Occipital lobe (tissue), 2 donors: ENCODE data around the gene TPO. TPM values are rescaled to one million over a fixed set of nuclear protein-coding genes. Genes with fewer than 3 reads are reported as not detected.

ENCODE experiments used
- DNase-seq: peaks from one replicate; lab custom pipeline; 2025; lab: John Stamatoyannopoulos, UW
- total RNA-seq: library from RNA; depleted of rRNA; stranded (reverse); fragments of >200 nt; gene quantifications from one replicate; pipeline ENCODE4 v1.2.3, GENCODE V29; 2014

The TPO gene
- total RNA-seq, 1 donor from 2014 or later, result not detected

DNA sequence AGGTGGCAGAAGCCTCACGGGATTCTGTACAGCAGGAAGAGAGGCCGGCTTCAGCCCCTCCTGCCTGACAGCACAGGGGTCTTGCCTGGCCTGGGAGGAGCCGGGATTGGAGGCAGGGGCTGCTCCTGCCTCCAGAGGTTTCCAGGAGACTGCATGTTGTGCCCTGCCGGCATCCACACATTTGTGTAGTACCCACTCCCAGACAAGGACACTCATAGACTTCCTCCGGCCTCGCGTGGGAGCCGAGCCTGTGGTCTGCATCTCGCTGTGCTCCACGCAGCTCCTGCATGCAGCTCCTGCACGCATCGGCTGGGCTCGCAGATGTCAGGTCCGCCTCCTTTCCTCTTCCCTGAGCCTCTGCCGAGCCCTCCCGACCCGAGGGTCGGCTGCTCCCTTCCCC is 34.7 kb downstream of the TPO start:
- no peak for DNase-seq

DNA sequence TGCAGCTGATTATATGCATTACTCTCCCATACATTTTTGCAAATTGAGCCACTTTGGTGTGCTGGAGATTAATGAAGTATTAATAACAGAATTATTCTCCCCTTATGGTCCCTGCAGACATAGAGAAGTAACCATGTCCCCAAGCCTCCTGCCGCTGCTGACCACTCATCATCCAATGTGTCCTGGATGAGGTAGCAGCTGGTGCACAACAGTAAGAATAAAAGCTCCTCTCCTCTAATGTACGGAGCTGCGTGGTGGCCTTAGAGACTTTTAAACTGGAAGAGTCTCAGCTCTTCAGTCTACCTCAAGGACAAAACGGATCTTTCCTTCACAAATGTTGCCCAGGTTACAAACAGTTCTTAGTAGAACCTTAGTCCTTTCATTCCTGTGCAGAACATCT is 37.7 kb downstream of the TPO start:
- DNase-seq, result no peak

DNA sequence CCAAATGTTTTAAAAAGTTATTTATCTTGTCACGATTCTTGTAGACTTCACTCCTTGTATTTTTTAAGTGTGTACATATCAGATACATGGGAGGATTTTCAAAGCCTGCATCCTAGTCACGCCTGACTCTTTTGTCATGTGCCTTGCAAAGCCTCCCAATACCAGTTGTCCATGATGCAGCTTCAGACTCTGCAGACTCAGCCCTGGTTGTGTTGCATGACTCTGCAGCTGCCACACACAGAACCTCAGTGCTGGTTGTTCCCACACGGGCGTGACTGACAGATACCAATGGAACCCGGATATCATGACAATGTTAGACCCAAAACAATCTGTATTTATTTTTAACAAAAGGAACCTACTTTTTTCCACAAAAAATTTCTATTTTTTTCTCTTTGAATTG is 38.2 kb downstream of the TPO start:
- DNase-seq, result no peak

DNA sequence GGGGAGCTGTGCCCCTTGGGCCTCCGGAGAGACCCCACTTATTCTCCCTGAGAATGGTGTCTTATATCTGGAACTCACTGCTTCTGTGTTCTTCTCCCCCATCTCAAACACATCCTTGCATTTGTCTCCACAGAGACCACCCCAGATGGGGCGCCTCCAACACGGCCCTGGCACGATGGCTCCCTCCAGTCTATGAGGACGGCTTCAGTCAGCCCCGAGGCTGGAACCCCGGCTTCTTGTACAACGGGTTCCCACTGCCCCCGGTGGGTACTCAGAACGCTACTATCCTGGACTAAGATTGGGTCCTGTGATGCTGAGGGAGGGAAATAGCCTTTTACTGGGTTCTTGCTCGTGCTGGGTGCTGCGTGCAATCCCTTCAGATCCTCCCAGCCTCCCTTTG is 40.3 kb downstream of the TPO start:
- DNase-seq, result no peak

DNA sequence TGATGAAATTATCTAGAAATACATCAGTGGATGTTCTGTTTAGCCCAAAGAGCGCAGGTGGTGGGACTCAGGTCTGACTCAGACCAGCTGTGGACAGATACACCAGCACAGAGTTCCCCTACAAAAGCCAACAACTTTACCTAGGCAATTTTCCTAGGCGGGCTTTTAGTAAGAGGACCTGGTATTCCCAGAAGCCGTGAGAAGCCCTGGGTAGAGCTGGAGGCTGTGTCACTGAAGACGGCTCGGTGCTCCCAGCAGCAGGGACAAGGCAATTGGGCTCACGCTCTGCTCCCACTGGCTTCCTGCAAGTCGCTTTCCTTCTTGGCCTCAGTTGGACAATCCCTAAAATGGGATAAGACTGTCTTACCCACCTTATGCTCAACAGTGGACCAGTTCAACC is 41.1 kb downstream of the TPO start:
- no peak for DNase-seq

GRCh38 chr2:1455466-1455865 is 42.2 kb downstream of the TPO start:
- DNase-seq, result no peak

- DNase-seq, result no peak
Measured at GRCh38 chr2:1458432-1458831, 45.2 kb downstream of the TPO start.

- DNase-seq, result no peak
Measured at GRCh38 chr2:1459727-1460126, 46.5 kb downstream of the TPO start.

DNA sequence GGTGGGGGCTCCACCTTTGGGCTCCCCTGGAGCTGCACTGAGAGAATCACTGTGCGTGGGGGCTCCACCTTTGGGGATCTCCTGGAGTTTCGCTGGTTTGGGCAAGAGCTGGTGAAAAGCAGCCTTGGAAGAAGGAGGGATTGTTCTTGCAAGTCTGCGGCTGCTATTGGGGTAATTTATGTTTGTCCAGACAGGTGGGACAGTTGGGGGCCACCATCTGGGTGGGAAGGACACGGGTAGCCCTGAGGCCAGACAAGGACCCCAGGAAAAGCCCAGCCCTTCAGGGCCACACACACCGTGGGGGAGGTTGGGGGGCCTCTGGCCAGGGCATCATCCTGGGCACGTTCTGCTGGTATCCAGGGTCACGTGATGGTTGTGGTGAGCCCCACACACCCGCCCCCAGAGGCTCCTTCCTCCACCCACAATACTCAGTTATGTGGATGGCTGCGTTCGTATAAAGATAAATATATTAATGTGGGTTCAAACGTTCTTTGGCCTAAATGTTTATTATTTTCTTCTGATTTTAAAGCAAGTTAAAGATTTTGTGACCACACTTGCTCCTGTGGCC is 47.7 kb downstream of the TPO start:
- DNase-seq, result no peak

GRCh38 chr2:1461507-1462390 is 48.5 kb downstream of the TPO start:
- no peak for DNase-seq

GRCh38 chr2:1462994-1463393 is 49.7 kb downstream of the TPO start:
- DNase-seq, result no peak

DNA sequence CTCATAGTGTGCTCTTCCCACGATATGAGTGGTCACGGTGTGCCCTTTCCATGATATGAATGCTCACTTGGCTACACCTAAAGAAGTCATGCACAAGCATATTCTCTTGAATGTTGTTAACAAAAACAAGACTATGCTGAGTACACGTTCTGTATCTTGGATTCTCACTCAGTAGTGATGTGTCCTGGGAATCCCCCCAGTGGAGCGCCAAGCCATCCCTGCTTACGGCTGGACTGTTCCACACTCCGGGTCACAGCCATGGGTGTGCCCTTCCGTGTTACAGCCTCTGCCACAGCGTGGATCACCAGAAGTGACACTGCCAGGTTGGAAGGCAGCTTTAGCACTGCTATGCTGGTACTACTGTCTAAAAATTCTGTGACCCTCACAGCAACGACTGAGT is 59.1 kb downstream of the TPO start:
- DNase-seq, result no peak

DNA sequence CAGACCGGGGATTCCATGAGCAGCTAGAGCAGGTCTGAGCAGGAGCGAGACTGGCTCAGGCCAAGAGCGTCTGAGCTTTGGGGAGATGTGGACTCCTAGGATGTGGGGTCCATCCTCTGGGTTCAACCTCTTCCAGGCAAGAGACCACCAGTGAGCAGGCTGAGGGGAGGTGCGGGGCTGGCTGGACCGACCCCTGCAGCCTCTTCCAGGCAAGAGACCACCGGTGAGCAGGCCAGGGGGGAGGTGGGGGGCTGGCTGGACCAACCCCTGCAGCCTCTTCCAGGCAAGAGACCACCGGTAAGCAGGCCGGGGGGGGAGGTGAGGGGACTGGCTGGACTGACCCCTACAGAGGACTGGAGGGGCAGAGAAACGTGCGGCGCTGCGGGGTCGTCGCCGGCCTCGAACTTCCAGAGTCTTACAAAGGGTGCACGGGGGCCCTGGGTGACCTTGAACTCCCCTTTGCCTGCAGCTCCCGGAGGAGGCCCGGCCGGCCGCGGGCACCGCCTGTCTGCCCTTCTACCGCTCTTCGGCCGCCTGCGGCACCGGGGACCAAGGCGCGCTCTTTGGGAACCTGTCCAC is 63.4 kb downstream of the TPO start:
- no peak for DNase-seq

GRCh38 chr2:1477196-1478040 is 64.2 kb downstream of the TPO start:
- no peak for DNase-seq

DNA sequence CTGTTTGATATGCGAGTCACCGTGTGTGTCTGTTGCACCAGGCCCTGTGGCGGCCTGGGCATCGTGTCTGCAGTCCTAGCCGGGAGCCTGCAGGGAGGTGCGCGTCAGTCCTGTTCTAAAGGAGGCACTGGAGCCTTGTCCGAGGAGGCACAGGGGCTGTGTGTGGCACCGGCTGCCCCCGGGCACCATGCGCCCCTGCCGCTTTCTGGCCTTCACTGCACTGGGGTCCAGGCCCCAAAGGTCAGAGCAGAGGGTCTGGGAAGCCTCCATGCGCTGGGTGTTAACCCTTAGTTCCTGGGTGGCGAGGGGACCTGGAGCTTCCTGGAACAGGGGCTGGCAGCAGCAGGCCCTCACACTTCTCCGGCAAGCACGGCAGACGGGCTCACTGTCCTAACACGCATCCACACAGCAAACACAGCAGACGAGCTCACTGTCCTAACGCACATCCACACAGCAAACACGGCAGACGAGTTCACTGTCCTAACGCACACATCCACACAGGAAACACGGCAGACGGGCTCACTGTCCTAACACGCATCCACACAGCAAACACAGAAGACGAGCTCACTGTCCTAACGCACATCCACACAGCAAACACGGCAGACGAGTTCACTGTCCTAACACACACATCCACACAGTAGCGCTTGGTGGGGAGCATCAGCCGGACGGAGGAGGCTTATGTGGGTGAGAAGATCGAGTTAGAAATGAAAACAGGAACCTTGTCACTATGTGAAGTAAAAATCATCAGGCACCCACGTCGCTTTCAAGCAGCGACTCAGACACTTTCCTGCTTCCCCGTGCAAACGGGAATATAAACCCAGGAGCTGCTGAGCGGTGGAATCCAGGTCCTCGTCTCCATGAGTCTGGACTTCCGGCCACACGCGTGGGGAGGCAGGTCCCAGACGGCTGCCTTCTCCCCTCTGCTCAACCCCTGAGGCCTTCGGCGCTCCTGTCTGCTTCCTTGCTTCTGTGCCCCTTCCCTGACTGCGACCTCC is 65.3 kb downstream of the TPO start:
- DNase-seq, result no peak

DNA sequence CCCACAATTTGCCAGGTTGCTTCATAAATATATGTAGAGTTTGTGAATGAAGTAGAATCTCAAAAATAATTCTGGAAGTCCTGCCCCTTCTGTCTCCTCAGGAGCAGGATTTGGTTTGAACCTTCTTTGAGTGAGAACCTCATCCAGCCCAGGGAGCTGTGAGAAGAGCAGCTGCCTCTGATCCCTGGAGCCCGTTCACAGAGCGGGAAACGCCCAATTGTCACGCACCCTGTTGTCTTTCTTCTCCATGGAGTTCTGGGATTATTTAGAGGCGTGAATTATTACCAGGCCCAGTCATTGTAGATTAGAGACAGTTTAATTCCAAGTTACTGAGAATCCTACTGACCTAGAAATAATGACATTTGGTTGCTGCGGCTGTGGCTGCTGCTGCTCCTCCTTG is 66.1 kb downstream of the TPO start:
- no peak for DNase-seq

- DNase-seq, result no peak
Measured at GRCh38 chr2:1480671-1481076, 67.4 kb downstream of the TPO start.

DNA sequence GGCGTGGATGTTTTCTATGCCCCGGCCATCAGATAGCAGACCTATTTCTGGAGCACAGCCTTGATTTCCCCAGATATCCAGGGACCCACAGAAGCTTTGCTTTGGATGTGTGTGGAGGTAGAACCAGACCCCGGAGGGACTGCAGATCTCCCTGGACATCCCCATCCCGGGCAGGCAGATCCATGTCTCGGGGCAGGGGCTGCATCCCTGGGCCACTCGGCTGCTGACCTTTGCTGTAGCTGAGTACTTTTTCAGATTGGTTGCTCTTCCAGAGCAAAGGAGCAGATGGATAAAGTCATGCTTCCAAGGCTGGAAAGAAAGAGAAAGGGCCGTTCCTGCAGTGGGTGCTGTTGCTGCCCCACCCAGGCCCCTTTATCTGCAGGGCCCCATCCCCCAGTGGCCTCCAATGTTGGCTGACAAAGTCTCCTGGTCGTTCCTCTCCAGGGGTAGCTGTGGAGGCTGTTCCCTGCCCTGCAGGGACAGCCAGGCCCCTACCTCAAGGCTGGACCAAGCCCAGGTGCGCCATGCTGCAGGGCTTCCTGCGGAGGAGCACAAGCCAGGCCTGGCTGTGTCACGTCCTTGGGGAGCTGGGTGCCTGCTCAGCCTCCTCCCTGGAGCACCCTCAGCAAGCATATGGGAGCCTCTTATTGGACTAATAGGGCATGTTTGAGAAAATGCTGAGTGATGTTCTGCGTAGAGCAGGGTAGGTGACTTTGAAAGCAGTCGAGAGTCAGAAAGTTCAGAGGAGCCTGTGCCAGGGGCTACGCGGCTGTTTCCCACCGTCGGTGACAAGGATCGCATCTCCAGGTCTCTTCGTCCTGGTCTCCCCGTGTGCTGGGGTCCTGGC is 68.4 kb downstream of the TPO start:
- no peak for DNase-seq

DNA sequence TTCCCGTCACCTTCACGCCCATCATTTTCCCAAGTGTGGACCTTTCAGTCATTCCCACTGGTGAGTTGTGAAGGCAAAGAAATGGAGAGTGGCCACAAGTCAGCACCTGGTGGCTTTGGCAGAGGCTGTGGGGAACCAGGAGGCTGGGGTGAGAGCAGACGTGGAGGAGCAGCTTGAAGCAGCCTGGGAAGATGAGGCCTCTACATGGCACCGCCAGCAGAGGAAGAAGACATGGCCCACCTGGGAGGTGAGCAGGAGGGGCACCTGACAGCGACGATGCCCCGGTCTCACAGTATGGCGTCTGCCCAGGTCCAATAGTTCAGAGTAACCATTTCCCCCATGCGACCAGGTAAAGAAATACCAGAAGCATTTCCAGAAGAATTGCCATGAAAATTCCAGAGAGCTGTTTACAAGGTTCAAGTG is 69.0 kb downstream of the TPO start:
- DNase-seq, result no peak

DNA sequence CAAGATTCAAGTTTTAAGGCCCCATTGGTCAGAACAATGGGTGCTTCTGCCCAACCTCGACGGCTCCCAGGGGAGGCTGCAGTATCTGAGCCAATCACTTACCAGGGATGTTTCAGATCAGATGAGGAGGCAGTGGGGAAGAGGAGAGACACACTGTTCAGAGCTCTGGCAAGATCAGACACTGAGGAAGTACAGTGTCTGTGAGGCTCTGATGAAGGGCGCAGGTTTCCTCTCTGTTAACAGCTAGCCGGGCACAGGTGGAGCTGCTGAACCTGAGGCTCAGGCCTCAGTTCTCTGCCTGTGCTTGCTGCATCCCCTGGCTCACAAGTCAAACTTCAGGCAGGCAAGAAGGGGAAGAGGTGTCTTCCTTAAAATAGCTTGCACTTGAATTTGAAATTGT is 69.7 kb downstream of the TPO start:
- no peak for DNase-seq
